HEK293T (cell line): ENCODE results near the gene ARPC1B.

ENCODE experiments used
- CTCF ChIA-PET: fragments of 350-600 bp; formaldehyde crosslinking; extraction: SDS; loops from one replicate; lab custom pipeline; 2021; ENCODE audit warnings: antibody characterized with exemption, inconsistent platforms; lab: Yijun Ruan, JAX
- POLR2A ChIA-PET: fragments of 350-600 bp; formaldehyde crosslinking; extraction: SDS; loops from one replicate; lab custom pipeline; 2020; ENCODE audit warnings: antibody characterized with exemption, inconsistent platforms; lab: Yijun Ruan, JAX
- DNase-seq: peaks from one replicate; pipeline ENCODE4 v3.0.0; 2012; ENCODE audit warnings: mixed read lengths; ENCODE audit errors: extremely low spot score
- ARNT ChIP-seq: fragments of 450-650 bp; IDR thresholded peaks from 2 replicates; pipeline ENCODE4 v1.6.1; 2017; ENCODE audit warnings: mild to moderate bottlenecking
- BHLHE40 ChIP-seq: fragments of 450-650 bp; IDR thresholded peaks from 2 replicates; pipeline ENCODE4 v1.6.1; 2016; ENCODE audit warnings: mild to moderate bottlenecking, moderate library complexity, borderline replicate concordance
- CTBP1 ChIP-seq: fragments of 450-650 bp; IDR thresholded peaks from 2 replicates; pipeline ENCODE4 v1.6.1; 2016; ENCODE audit warnings: borderline replicate concordance
- ELF4 ChIP-seq: fragments of 450-650 bp; IDR thresholded peaks from 2 replicates; pipeline ENCODE4 v1.6.1; 2017; ENCODE audit warnings: antibody characterized with exemption
- FOXA1 ChIP-seq: fragments of 450-650 bp; IDR thresholded peaks from 2 replicates; pipeline ENCODE4 v1.6.1; 2016; ENCODE audit warnings: mild to moderate bottlenecking
- FOXK2 ChIP-seq: fragments of 450-650 bp; IDR thresholded peaks from 2 replicates; pipeline ENCODE4 v1.6.1; 2016; ENCODE audit warnings: mild to moderate bottlenecking
- FOXM1 ChIP-seq: fragments of 450-650 bp; IDR thresholded peaks from 2 replicates; pipeline ENCODE4 v1.6.1; 2017; ENCODE audit warnings: mild to moderate bottlenecking, borderline replicate concordance
- HDGF ChIP-seq: fragments of 450-650 bp; IDR thresholded peaks from 2 replicates; pipeline ENCODE4 v1.6.1; 2017; ENCODE audit warnings: antibody characterized with exemption, borderline replicate concordance
- L3MBTL2 ChIP-seq: fragments of 450-650 bp; conservative IDR thresholded peaks from 2 replicates; pipeline ENCODE4 v1.6.1; 2016; ENCODE audit warnings: mild to moderate bottlenecking
- LEF1 ChIP-seq: fragments of 450-650 bp; IDR thresholded peaks from 2 replicates; pipeline ENCODE4 v1.6.1; 2017; ENCODE audit warnings: mild to moderate bottlenecking, borderline replicate concordance
- NFRKB ChIP-seq: fragments of 450-650 bp; IDR thresholded peaks from 2 replicates; pipeline ENCODE4 v1.6.1; 2016; ENCODE audit warnings: mild to moderate bottlenecking, moderate library complexity
- SP1 ChIP-seq: fragments of 450-650 bp; IDR thresholded peaks from 2 replicates; pipeline ENCODE4 v1.6.1; 2017
- SUZ12 ChIP-seq: fragments of 450-650 bp; IDR thresholded peaks from 2 replicates; pipeline ENCODE4 v1.6.1; 2016; ENCODE audit warnings: mild to moderate bottlenecking
- TARDBP ChIP-seq: fragments of 450-650 bp; IDR thresholded peaks from 2 replicates; pipeline ENCODE4 v1.6.1; 2016
- ZNF384 ChIP-seq: fragments of 450-650 bp; IDR thresholded peaks from 2 replicates; pipeline ENCODE4 v1.6.1; 2016
- TF ChIP-seq, protein P1 (sequence below): fragments of 450-650 bp; IDR thresholded peaks from 2 replicates; pipeline ENCODE4 v1.6.1; 2016

The ARPC1B gene

DNA sequence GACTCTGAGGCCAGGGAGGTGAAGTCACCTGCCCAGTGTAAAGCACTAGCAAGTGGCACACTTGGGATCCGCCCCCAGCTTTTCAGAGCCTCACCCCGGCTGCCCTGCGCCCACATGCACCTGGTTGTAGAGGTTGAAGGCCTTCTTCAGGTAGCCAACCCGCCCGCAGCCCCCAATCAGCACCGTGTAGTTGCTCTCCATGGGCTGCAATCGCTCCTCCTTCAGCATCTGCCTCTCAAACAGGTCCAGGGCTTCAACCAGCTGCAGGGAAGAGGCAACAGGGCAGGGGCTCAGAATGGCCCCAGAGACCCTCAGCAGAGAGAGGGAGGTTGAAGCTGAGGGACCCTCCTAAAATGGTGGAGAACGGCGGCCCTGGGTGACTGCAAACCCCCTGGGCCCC, 58.6 kb downstream of the ARPC1B start:
- no peak for TF ChIP-seq FOXK2
- TF ChIP-seq SP1 = no peak
- no peak for TF ChIP-seq ARNT
- TF ChIP-seq HDGF = no peak
- no peak for TF ChIP-seq LEF1
- TF ChIP-seq FOXA1 = no peak
- TF ChIP-seq, protein P1, sequence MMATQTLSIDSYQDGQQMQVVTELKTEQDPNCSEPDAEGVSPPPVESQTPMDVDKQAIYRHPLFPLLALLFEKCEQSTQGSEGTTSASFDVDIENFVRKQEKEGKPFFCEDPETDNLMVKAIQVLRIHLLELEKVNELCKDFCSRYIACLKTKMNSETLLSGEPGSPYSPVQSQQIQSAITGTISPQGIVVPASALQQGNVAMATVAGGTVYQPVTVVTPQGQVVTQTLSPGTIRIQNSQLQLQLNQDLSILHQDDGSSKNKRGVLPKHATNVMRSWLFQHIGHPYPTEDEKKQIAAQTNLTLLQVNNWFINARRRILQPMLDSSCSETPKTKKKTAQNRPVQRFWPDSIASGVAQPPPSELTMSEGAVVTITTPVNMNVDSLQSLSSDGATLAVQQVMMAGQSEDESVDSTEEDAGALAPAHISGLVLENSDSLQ = no peak
- no peak for TF ChIP-seq L3MBTL2
- no peak for TF ChIP-seq ELF4
- no peak for TF ChIP-seq SUZ12
- TF ChIP-seq BHLHE40 = no peak
- TF ChIP-seq NFRKB = no peak
- no peak for TF ChIP-seq TARDBP
- TF ChIP-seq FOXM1 = no peak
- no peak for TF ChIP-seq CTBP1
- no peak for TF ChIP-seq ZNF384
- no peak for DNase-seq
- POLR2A ChIA-PET = no interaction called here
- CTCF ChIA-PET = no interaction called here

DNA sequence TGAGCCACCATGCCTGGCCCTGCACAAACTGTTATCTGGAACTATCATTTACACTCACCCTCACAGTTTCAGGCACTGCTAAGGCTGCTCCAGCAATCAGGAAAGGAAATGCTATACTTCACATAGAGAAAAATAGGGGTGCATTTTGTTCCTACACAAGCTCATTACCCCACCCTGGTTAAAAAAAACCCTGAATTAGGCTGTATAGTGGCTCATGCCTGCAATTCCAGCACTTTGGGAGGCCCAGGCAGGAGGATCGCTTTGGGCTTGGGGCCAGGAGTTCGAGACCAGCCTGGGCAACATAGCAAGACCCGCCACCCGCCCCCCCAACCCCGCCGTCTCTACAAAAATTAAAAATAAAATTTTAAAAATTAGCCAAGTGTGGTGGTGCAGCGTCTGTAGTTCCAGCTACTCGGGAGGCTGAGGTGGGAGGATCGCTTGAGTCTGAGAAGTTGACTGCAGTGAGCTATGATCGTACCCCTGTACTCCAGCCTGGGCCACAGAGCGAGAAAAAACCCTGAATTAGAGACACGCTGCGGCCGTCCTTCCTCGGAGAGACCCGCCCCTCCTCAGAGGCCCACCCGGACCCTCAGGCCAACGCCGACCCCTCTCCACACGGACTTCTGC, 63.5 kb downstream of the ARPC1B start:
- no peak for DNase-seq
- CTCF ChIA-PET = no interaction called here
- no peak for TF ChIP-seq FOXM1
- TF ChIP-seq ZNF384 = no peak
- no peak for TF ChIP-seq L3MBTL2
- TF ChIP-seq FOXK2 = no peak
- no peak for TF ChIP-seq SUZ12
- TF ChIP-seq FOXA1 = no peak
- TF ChIP-seq HDGF = no peak
- POLR2A ChIA-PET = interaction anchor here (0.6 to 3.2 kb wide), 13 partner anchors 9 to 688 kb away, joined by 3 to 20 read pairs (median 4); partner anchors contain the start of genes ATP5MF, BUD31, PDAP1 and ZKSCAN5

DNA sequence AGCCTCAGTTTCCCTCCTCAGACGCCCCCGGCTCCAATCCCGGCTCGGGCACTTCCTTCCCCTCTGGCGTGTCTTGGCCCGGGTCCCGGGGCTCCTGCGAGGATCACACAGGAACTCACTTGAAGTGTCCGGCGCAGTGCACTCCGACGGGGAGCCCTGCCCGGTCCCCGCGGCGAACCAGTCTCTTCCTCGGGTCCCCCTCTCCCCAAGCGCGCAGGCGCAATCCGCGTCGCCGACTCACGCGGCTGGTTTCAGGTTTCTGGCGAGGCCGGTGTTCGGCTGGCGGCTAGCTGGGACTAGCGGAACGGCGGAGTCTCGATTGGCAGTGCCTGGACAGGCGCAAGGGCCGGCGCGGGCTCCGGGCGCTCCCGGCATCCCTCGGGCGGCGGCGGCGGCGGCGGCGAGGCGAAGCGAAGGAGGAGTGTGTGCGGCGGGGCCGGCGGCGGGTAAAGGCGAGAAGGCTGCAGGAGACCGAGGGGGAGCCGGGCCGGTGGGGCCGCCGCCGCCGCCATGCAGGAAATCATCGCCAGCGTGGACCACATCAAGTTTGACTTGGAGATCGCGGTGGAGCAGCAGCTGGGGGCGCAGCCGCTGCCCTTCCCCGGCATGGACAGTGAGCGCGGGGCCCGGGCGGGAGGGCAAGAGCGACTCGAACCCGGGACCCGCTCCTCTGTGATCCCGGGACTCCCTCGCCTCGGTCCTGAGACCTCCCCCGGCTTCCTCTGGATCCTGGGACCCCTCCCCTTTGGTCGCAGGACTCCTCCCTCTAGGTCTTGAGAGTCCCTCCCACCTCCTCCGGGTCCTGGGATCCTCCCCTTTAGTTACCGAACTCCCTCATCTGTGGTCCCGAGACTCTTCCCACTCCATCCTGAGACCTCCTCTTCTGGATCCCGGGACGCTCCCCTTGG, 64.3 kb downstream of the ARPC1B start, which contains the start of the genes CPSF4 and PTCD1:
Gene CPSF4, plus strand, starts transcription at position 371 of the 908 bp plus-strand sequence. Its CDS starts 140 bp downstream, at position 511.
Gene PTCD1, minus strand, starts transcription at position 226 of the 908 bp plus-strand sequence. CDS start 3,556 bp downstream, outside the sequence.
- ChIA-PET CTCF (no interaction called here), POLR2A (interaction anchor here (0.6 to 3.2 kb wide), 13 partner anchors 9 to 687 kb away, joined by 3 to 20 read pairs (median 4); partner anchors contain the start of genes ATP5MF, BUD31, PDAP1 and ZKSCAN5)
- DNase-seq = peak; percentile 97
- TF ChIP-seq FOXM1 (peak; percentile 24; the same call in 1 of the 2 replicates), ELF4 (no peak), L3MBTL2 (peak; percentile 28; the same call in 1 of the 2 replicates)

DNA sequence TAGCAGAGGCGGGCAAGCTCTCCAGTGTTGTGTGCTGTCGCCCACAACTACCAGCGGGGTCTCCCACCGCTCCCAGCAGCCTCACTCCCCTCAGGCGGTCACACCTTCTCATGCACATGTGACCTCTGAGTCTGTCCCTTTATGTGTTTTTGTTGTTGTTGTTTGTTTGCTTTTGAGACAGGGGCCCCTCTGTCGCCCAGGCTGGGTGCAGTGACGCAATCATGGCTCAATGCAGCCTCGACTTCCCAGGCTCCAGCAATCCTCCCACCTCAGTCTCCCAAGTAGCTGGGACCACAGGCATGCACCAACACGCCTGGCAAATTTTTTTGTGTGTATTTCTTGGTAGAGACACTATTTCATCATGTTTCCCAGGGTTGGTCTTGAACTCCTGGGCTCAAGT, 65.7 kb downstream of the ARPC1B start:
- no peak for DNase-seq
- no peak for TF ChIP-seq ZNF384
- TF ChIP-seq SP1 = no peak
- TF ChIP-seq HDGF = no peak
- TF ChIP-seq FOXK2 = no peak
- no peak for TF ChIP-seq NFRKB
- no peak for TF ChIP-seq FOXM1
- TF ChIP-seq FOXA1 = no peak
- ChIA-PET POLR2A (interaction anchor here (3.2 kb wide), 1 partner anchor 32 kb away, joined by 20 read pairs; the partner anchor contains the start of genes BUD31 and PDAP1), CTCF (no interaction called here)
